Measurements from ENCODE around the gene REEP1.

GRCh38 chr2:86372133-86372532 is 34.7 kb upstream of the REEP1 start:
- TF ChIP-seq, protein P1, sequence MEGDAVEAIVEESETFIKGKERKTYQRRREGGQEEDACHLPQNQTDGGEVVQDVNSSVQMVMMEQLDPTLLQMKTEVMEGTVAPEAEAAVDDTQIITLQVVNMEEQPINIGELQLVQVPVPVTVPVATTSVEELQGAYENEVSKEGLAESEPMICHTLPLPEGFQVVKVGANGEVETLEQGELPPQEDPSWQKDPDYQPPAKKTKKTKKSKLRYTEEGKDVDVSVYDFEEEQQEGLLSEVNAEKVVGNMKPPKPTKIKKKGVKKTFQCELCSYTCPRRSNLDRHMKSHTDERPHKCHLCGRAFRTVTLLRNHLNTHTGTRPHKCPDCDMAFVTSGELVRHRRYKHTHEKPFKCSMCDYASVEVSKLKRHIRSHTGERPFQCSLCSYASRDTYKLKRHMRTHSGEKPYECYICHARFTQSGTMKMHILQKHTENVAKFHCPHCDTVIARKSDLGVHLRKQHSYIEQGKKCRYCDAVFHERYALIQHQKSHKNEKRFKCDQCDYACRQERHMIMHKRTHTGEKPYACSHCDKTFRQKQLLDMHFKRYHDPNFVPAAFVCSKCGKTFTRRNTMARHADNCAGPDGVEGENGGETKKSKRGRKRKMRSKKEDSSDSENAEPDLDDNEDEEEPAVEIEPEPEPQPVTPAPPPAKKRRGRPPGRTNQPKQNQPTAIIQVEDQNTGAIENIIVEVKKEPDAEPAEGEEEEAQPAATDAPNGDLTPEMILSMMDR (IDR thresholded peaks at IDR 0.05 in 2 of 3, conservative IDR thresholded peaks at IDR 0.05 in 1 of 3; ENCODE audit: borderline replicate concordance in 1 of 3, insufficient read depth in 1 of 3, low read depth in 2 of 3, low read length in 2 of 3), result no peak
- TF ChIP-seq, protein P2, sequence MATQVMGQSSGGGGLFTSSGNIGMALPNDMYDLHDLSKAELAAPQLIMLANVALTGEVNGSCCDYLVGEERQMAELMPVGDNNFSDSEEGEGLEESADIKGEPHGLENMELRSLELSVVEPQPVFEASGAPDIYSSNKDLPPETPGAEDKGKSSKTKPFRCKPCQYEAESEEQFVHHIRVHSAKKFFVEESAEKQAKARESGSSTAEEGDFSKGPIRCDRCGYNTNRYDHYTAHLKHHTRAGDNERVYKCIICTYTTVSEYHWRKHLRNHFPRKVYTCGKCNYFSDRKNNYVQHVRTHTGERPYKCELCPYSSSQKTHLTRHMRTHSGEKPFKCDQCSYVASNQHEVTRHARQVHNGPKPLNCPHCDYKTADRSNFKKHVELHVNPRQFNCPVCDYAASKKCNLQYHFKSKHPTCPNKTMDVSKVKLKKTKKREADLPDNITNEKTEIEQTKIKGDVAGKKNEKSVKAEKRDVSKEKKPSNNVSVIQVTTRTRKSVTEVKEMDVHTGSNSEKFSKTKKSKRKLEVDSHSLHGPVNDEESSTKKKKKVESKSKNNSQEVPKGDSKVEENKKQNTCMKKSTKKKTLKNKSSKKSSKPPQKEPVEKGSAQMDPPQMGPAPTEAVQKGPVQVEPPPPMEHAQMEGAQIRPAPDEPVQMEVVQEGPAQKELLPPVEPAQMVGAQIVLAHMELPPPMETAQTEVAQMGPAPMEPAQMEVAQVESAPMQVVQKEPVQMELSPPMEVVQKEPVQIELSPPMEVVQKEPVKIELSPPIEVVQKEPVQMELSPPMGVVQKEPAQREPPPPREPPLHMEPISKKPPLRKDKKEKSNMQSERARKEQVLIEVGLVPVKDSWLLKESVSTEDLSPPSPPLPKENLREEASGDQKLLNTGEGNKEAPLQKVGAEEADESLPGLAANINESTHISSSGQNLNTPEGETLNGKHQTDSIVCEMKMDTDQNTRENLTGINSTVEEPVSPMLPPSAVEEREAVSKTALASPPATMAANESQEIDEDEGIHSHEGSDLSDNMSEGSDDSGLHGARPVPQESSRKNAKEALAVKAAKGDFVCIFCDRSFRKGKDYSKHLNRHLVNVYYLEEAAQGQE (IDR thresholded peaks at IDR 0.05; ENCODE audit: low read depth), result no peak
- no peak for TF ChIP-seq RAD21 (IDR thresholded peaks at IDR 0.05; ENCODE audit: low read depth)
- no peak for TF ChIP-seq EZH2 (IDR thresholded peaks at IDR 0.05)
- TF ChIP-seq SIN3A (IDR thresholded peaks at IDR 0.05; ENCODE audit: low read depth), result no peak
- no peak for TF ChIP-seq POLR2A (IDR thresholded peaks at IDR 0.05; ENCODE audit: borderline replicate concordance, extremely low read depth, insufficient read depth, insufficient read length)

Data from HCT116 (cell line).